Ishikawa (cell line): Measurements from ENCODE around the gene CNTNAP5.

Experiments
- EGR1 ChIP-seq: IDR thresholded peaks from 2 replicates; pipeline ENCODE4 v1.6.1; 2012
- EP300 ChIP-seq: IDR thresholded peaks from 2 replicates; pipeline ENCODE4 v1.6.1; 2012; ENCODE audit warnings: borderline replicate concordance
- FOXM1 ChIP-seq: IDR thresholded peaks from 2 replicates; pipeline ENCODE4 v1.6.1; 2012; ENCODE audit warnings: low read depth, borderline replicate concordance
- MAX ChIP-seq: IDR thresholded peaks from 2 replicates; pipeline ENCODE4 v1.6.1; 2012
- RAD21 ChIP-seq: IDR thresholded peaks from 2 replicates; pipeline ENCODE4 v1.6.1; 2012; ENCODE audit warnings: low read depth
- TAF1 ChIP-seq: IDR thresholded peaks from 2 replicates; pipeline ENCODE4 v1.6.1; 2012; ENCODE audit warnings: low read depth, mild to moderate bottlenecking
- TCF12 ChIP-seq: IDR thresholded peaks from 2 replicates; pipeline ENCODE4 v1.6.1; 2012; ENCODE audit warnings: low read depth
- TEAD4 ChIP-seq: IDR thresholded peaks from 2 replicates; pipeline ENCODE4 v1.6.1; 2012
- YY1 ChIP-seq: IDR thresholded peaks from 2 replicates; pipeline ENCODE4 v1.6.1; 2012; ENCODE audit warnings: low read depth

- no peak for TF ChIP-seq EGR1
- no peak for TF ChIP-seq RAD21
- no peak for TF ChIP-seq YY1
- TF ChIP-seq TEAD4 = no peak
- TF ChIP-seq MAX = no peak
- TF ChIP-seq EP300 = no peak
- TF ChIP-seq TCF12 = no peak
- TF ChIP-seq TAF1 = no peak
- TF ChIP-seq FOXM1 = no peak
Measured at GRCh38 chr2:124571836-124572235, 546.7 kb downstream of the CNTNAP5 start.
